Progenitor cell of endocrine pancreas (in vitro differentiated cells): Measurements from ENCODE around the gene SELENOV. TPM values are rescaled to one million over a fixed set of nuclear protein-coding genes. Genes with fewer than 3 reads are reported as not detected.

Experiments used
- DNase-seq: peaks from one replicate; pipeline ENCODE4 v3.0.0; 2021; ENCODE audit warnings: low spot score; ENCODE audit not compliant: unreplicated experiment
- H3K27ac Mint-ChIP-seq: 2 replicates; pipeline ENCODE4 v1.8.0; 2021; ENCODE audit warnings: mild to moderate bottlenecking, moderate library complexity, mixed read lengths
- H3K27me3 Mint-ChIP-seq: 2 replicates; pipeline ENCODE4 v1.8.0; 2021; ENCODE audit warnings: mixed read lengths
- H3K36me3 Mint-ChIP-seq: 2 replicates; pipeline ENCODE4 v1.8.0; 2022; ENCODE audit warnings: mixed read lengths; ENCODE audit not compliant: insufficient read depth
- H3K4me1 Mint-ChIP-seq: 2 replicates; pipeline ENCODE4 v1.8.0; 2021; ENCODE audit warnings: low read depth, mixed read lengths
- H3K4me3 Mint-ChIP-seq: 2 replicates; pipeline ENCODE4 v1.8.0; 2021; ENCODE audit warnings: low read depth, mild to moderate bottlenecking, moderate library complexity, mixed read lengths
- H3K9me3 Mint-ChIP-seq: 2 replicates; pipeline ENCODE4 v1.8.0; 2021; ENCODE audit warnings: low read depth, mixed read lengths
- CTCF ChIP-seq: fragments of 200-600 bp; sonication (generic); IDR thresholded peaks from one replicate; pipeline ENCODE4 v1.5.0; 2021; ENCODE audit warnings: antibody characterized with exemption, mild to moderate bottlenecking; ENCODE audit not compliant: unreplicated experiment
- total RNA-seq: library from RNA; stranded (reverse); gene quantifications from 2 replicates; pipeline ENCODE4 v1.2.1, GENCODE V29; 2021

SELENOV gene
- total RNA-seq, 1 donor from 2014 or later, result 5.1 TPM

GRCh38 chr19:39494661-39495060, 20.3 kb upstream of the SELENOV start:
- TF ChIP-seq CTCF, result no peak
- Mint-ChIP-seq H3K27me3 (peaks cover 33% of the 10 kb centered on the region), H3K27ac (no peak overlapping the region), H3K9me3 (no peaks in the 10 kb centered on the region), H3K4me1 (peaks cover 8% of the 10 kb centered on the region), H3K4me3 (no peak overlapping the region), H3K36me3 (no peaks in the 10 kb centered on the region)
- DNase-seq, result no peak

GRCh38 chr19:39496063-39496462, 18.9 kb upstream of the SELENOV start:
- Mint-ChIP-seq H3K27me3 (peaks cover 46% of the 10 kb centered on the region), H3K36me3 (no peaks in the 10 kb centered on the region), H3K27ac (no peak overlapping the region), H3K4me3 (no peak overlapping the region), H3K4me1 (peaks cover 8% of the 10 kb centered on the region), H3K9me3 (no peaks in the 10 kb centered on the region)
- TF ChIP-seq CTCF, result no peak
- DNase-seq, result no peak

DNA sequence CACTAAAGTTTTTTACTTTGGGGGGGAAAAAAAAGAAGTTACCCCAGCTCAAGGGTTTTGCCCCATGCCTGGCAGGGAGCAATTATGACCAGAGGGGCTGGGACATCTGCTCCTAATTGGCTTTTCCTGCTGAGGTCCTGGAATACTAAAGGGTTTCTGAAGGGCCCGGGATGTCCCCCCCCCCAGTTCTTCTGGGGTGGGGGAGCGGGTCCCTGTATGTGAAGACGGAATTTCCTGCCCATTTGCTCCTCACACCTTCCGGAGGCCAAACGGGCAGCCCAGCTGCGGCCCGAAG, 17.3 kb upstream of the SELENOV start:
- Mint-ChIP-seq H3K9me3 (no peaks in the 10 kb centered on the region), H3K27me3 (peaks cover 53% of the 10 kb centered on the region), H3K4me1 (peaks cover 8% of the 10 kb centered on the region), H3K36me3 (no peaks in the 10 kb centered on the region), H3K27ac (no peak overlapping the region), H3K4me3 (no peak overlapping the region)
- TF ChIP-seq CTCF, result no peak
- no peak for DNase-seq

DNA sequence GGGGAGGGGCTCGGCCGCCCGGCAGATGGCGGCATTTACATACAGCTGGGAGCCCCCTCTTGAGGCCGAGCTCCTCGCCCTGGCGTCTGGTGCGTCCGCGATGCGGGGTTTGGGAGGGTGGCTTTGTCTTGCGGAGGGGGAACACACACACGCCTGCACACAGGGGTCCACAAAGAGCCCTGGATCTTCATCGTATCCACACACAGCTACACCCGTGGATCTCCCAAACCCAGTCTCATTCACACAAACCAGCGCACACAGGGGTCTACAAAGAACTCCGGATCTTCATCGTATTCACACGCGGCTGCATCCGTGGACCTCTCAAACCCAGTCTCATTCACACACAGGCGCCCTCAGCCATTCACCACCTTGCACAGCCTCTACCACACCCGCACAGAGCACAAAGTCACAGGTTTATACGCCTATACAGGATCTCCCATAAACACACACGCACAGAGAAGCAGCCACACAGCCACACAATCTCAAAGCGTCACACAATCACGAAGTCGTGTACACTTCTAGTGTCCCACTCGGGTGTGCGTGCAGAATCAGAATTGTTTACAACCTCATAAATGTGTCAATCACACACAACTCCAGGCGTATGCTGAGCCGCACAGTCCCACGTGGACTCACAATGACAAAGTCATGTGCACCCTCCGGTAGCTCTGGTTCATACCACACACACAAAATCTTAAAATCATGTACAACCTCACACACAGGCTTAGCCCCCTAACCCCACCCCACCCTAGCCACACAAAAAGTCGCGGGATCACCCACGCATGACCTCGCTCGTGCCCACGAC, 16.7 kb upstream of the SELENOV start:
- no peaks in the 10 kb centered on the region for H3K9me3 Mint-ChIP-seq
- peaks cover 56% of the 10 kb centered on the region for H3K27me3 Mint-ChIP-seq
- peak overlapping the region; percentile 43 for H3K4me3 Mint-ChIP-seq
- TF ChIP-seq CTCF, result peak; percentile 47
- H3K36me3 Mint-ChIP-seq, result no peaks in the 10 kb centered on the region
- H3K4me1 Mint-ChIP-seq, result peaks cover 8% of the 10 kb centered on the region
- DNase-seq, result peak; percentile 37
- H3K27ac Mint-ChIP-seq, result peak overlapping the region; percentile 1

DNA sequence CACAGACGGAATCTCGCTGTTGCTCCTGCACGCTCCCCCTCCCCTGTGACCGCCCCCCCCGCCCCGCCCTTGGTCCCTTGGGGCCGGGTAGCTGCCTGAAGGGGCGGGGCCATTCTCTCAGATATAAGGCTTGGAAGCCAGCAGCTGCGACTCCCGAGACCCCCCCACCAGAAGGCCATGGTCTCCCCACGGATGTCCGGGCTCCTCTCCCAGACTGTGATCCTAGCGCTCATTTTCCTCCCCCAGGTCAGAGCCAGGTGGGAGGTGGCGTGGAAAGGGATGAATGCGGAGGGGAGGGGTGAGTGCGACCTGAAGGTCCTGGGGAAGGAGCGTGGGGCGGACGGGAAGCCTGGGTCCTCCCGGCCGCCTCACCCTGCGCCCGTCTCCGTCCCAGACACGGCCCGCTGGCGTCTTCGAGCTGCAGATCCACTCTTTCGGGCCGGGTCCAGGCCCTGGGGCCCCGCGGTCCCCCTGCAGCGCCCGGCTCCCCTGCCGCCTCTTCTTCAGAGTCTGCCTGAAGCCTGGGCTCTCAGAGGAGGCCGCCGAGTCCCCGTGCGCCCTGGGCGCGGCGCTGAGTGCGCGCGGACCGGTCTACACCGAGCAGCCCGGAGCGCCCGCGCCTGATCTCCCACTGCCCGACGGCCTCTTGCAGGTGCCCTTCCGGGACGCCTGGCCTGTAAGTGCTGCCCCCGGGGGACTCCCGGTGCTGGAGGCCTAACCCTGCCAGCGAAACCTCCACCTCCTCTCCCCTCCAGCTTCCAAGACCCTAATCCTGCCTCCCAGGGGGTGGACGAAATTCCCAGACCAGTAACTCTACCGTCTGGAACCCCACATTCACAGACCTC, 15.9 kb upstream of the SELENOV start, which contains the start of gene DLL3:
DLL3 (plus strand) TSS at position 150 of the 845 bp plus-strand sequence; CDS start at position 178, 28 bp downstream.
- H3K9me3 Mint-ChIP-seq, result no peaks in the 10 kb centered on the region
- DNase-seq, result no peak
- H3K4me3 Mint-ChIP-seq, result peak within 1 kb of the TSS; percentile 43
- peaks cover 64% of the 10 kb centered on the region for H3K27me3 Mint-ChIP-seq
- TF ChIP-seq CTCF, result no peak
- H3K27ac Mint-ChIP-seq, result peak within 1 kb of the TSS; percentile 1
- H3K36me3 Mint-ChIP-seq, result no peaks in the 10 kb centered on the region
- peaks cover 8% of the 10 kb centered on the region for H3K4me1 Mint-ChIP-seq
